Breast epithelium (tissue), 4 donors: ENCODE results near the gene TMEM107. TPM values are rescaled to one million over a fixed set of nuclear protein-coding genes. Genes with fewer than 3 reads are reported as not detected.
A peak's percentile ranks its signal among the peaks of the same experiment; 100 is the strongest.

Source experiments
- DNase-seq, 2 donors: peaks; one replicate each; pipeline ENCODE4 v3.0.0-alpha.2; 2019; ENCODE audit warnings: low spot score in 2 of 2
- H3K27ac ChIP-seq, 2 donors: fragments of 200-600 bp; sonication (generic) in 1 of 2; one replicate each; pipeline ENCODE4 v1.5.1; 2016 to 2019; ENCODE audit warnings: mild to moderate bottlenecking in 1 of 2
- H3K27me3 ChIP-seq, 2 donors: fragments of 200-600 bp; sonication (generic) in 1 of 2; one replicate each; pipeline versions ENCODE4 v1.5.1 to v1.6.0; 2017 to 2019; ENCODE audit warnings: control low read depth in 1 of 2, mild to moderate bottlenecking in 1 of 2
- H3K36me3 ChIP-seq: fragments of 200-600 bp; one replicate; pipeline ENCODE4 v1.5.1; 2019
- H3K4me1 ChIP-seq, 2 donors: fragments of 200-600 bp; sonication (generic); one replicate each; pipeline ENCODE4 v1.5.1; 2016 to 2019; ENCODE audit warnings: control low read depth in 1 of 2
- H3K4me3 ChIP-seq, 3 donors: fragments of 200-600 bp; sonication (generic); 1 replicate in 2 of 3; 2 replicates in 1 of 3; pipeline ENCODE4 v1.5.1; 2016 to 2019; ENCODE audit warnings: mild to moderate bottlenecking in 3 of 3, moderate library complexity in 2 of 3
- H3K9me3 ChIP-seq, 2 donors: fragments of 200-600 bp; sonication (generic) in 1 of 2; one replicate each; pipeline ENCODE4 v1.5.1; 2016 to 2019; ENCODE audit warnings: control low read depth in 1 of 2
- CTCF ChIP-seq, 3 donors: fragments of 450-650 bp; IDR thresholded peaks; one replicate each; pipeline ENCODE4 v1.5.1; 2016 to 2017; ENCODE audit warnings: antibody characterized with exemption in 3 of 3, mild to moderate bottlenecking in 3 of 3, moderate library complexity in 3 of 3
- POLR2A ChIP-seq: fragments of 450-650 bp; IDR thresholded peaks from one replicate; pipeline ENCODE4 v1.6.1; 2016; ENCODE audit warnings: antibody characterized with exemption, mild to moderate bottlenecking, moderate library complexity
- POLR2AphosphoS5 ChIP-seq, 3 donors: sonication (generic); formaldehyde crosslinking; IDR thresholded peaks; one replicate each; pipeline ENCODE4 v1.6.1; 2017; ENCODE audit warnings: antibody characterized with exemption in 3 of 3
- intact Hi-C: fragments of 100-400 bp; cut with DNase I; formaldehyde crosslinking; loops from one replicate; pipeline ENCODE4 v1.15.1; 2023; ENCODE audit warnings: low total_unique reads
- total RNA-seq, 3 donors: library from RNA; depleted of rRNA; stranded (reverse); fragments of >200 nt; gene quantifications; one replicate each; pipeline ENCODE4 v1.1.0, GENCODE V29; 2016

TMEM107 gene
- total RNA-seq, 3 donors from 2014 or later, result 15.7 to 83.1 (median 41.0) TPM

GRCh38 chr17:8153031-8153451, 23.1 kb downstream of the TMEM107 start:
- Histone ChIP-seq H3K4me1 (peaks cover 10 to 13% of the 10 kb centered on the region in 2 donors), H3K9me3 (no peaks in the 10 kb centered on the region), H3K27me3 (no peaks in the 10 kb centered on the region), H3K36me3 (peaks cover 11% of the 10 kb centered on the region), H3K27ac (peak overlapping the region; percentile 99 to 100), H3K4me3 (peak overlapping the region; percentile 86 to 99 (median 90))
- peak in 1 of 2 donors; percentile 53 for DNase-seq
- TF ChIP-seq POLR2AphosphoS5 (IDR thresholded peaks at IDR 0.05), result no peak
- no peak for TF ChIP-seq POLR2A
- TF ChIP-seq CTCF (IDR thresholded peaks at IDR 0.05), result no peak
- intact Hi-C loops, result no loop called here

GRCh38 chr17:8152112-8152775, 23.9 kb downstream of the TMEM107 start, which contains the start of gene PER1:
TSS of gene PER1 (minus strand) at chr17:8152404. CDS start at chr17:8150706, 1,698 bp downstream.
- peaks cover 19% of the 10 kb centered on the region for H3K36me3 ChIP-seq
- DNase-seq, result peak; percentile 97
- no peaks in the 10 kb centered on the region for H3K9me3 ChIP-seq
- no peaks in the 10 kb centered on the region for H3K27me3 ChIP-seq
- no peak for TF ChIP-seq CTCF (IDR thresholded peaks at IDR 0.05)
- TF ChIP-seq POLR2AphosphoS5 (IDR thresholded peaks at IDR 0.05), result peak; percentile 97
- peak; percentile 83 for TF ChIP-seq POLR2A
- peaks cover 10 to 13% of the 10 kb centered on the region in 2 donors for H3K4me1 ChIP-seq
- H3K4me3 ChIP-seq, result peak within 1 kb of the TSS; percentile 86 to 99 (median 90)
- peak within 1 kb of the TSS; percentile 99 to 100 for H3K27ac ChIP-seq
- intact Hi-C loops, result no loop called here

- peak; percentile 88 for DNase-seq
Observed at GRCh38 chr17:8151641-8152111, 24.5 kb downstream of the TMEM107 start.

GRCh38 chr17:8151120-8151640, 25.0 kb downstream of the TMEM107 start:
- no peaks in the 10 kb centered on the region for H3K9me3 ChIP-seq
- peaks cover 10 to 13% of the 10 kb centered on the region in 2 donors for H3K4me1 ChIP-seq
- TF ChIP-seq CTCF (IDR thresholded peaks at IDR 0.05), result peak in 1 of 3 donors; percentile 26
- peak; percentile 60 to 87 (median 66) for TF ChIP-seq POLR2AphosphoS5 (IDR thresholded peaks at IDR 0.05)
- no peak for TF ChIP-seq POLR2A
- intact Hi-C loops, result no loop called here
- H3K27me3 ChIP-seq, result no peaks in the 10 kb centered on the region
- H3K27ac ChIP-seq, result peak overlapping the region; percentile 99 to 100
- peak overlapping the region; percentile 86 to 99 (median 90) for H3K4me3 ChIP-seq
- H3K36me3 ChIP-seq, result peaks cover 30% of the 10 kb centered on the region
- DNase-seq, result peak in 1 of 2 donors; percentile 81

More at GRCh38 chr17:8151641-8152111, 24.5 kb downstream of the TMEM107 start:
- Histone ChIP-seq H3K9me3 (no peaks in the 10 kb centered on the region), H3K27me3 (no peaks in the 10 kb centered on the region), H3K4me3 (peak overlapping the region; percentile 86 to 99 (median 90)), H3K27ac (peak overlapping the region; percentile 99 to 100), H3K36me3 (peaks cover 25% of the 10 kb centered on the region), H3K4me1 (peaks cover 10 to 13% of the 10 kb centered on the region in 2 donors)
- peak in 2 of 3 donors; percentile 69 to 87 for TF ChIP-seq POLR2AphosphoS5 (IDR thresholded peaks at IDR 0.05)
- TF ChIP-seq POLR2A, result peak; percentile 7
- TF ChIP-seq CTCF (IDR thresholded peaks at IDR 0.05), result no peak
- intact Hi-C loops, result no loop called here
